ENCODE results near the gene FAM110D. TPM values are rescaled to one million over a fixed set of nuclear protein-coding genes. Genes with fewer than 3 reads are reported as not detected.

Gene FAM110D
- total and polyA plus RNA-seq, 7 experiments from 2014 or later, result not detected

DNA sequence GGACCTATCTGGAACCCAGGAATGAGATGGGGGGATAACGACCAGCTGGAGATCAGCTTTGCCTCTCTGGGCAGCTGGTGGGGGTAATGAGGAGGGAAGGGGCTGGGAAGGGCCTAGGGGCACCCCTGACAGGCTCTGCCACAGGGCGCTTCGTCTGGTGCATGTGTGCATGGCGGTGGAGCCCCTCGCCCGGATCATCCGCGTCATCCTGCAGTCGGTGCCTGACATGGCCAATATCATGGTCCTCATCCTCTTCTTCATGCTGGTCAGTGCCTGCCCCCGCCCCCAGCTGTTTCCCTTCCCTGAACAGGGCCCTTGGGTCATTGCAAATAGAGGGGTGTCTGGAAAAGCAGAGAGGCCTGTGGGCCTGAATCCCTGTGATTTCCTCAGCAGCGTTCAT is 38.9 kb downstream of the FAM110D start:
- ChIA-PET CTCF (no interaction called here), POLR2A (no interaction called here)
- no peaks in the 10 kb centered on the region for H3K9me3 Mint-ChIP-seq
- peaks cover 0 to 7% (median 0%) of the 10 kb centered on the region in 5 donors for H3K27me3 Mint-ChIP-seq
- DNase-seq (no peak), ATAC-seq (no peak)
- no peak overlapping the region for H3K4me3 Mint-ChIP-seq
- H3K36me3 ChIP-seq (ENCODE audit: control insufficient read depth in 2 of 3, insufficient read depth in 3 of 3, low read length in 3 of 3), result no peaks in the 10 kb centered on the region
- H3K36me3 Mint-ChIP-seq, result no peaks in the 10 kb centered on the region
- intact Hi-C loops (cut with micrococcal nuclease), result no loop called here
- no peak overlapping the region for H3K27ac ChIP-seq (ENCODE audit: low read depth, low read length)
- no peaks in the 10 kb centered on the region for H3K27me3 ChIP-seq (ENCODE audit: control insufficient read depth in 2 of 2, insufficient read depth in 2 of 2, low read length in 2 of 2)
- H3K4me1 Mint-ChIP-seq, result peaks cover 19 to 47% (median 38%) of the 10 kb centered on the region in 7 donors
- H3K4me1 ChIP-seq (ENCODE audit: control insufficient read depth in 2 of 2, insufficient read depth in 2 of 2, low read length in 2 of 2), result peaks cover 8 to 21% of the 10 kb centered on the region in 2 donors
- peak overlapping the region in 3 of 9 donors; percentile 20 to 98 (median 42) for H3K27ac Mint-ChIP-seq
- H3K4me3 ChIP-seq (ENCODE audit: low read length), result no peak overlapping the region
- H3K9me3 ChIP-seq (ENCODE audit: control insufficient read depth in 2 of 3, low read length in 3 of 3), result no peaks in the 10 kb centered on the region

DNA sequence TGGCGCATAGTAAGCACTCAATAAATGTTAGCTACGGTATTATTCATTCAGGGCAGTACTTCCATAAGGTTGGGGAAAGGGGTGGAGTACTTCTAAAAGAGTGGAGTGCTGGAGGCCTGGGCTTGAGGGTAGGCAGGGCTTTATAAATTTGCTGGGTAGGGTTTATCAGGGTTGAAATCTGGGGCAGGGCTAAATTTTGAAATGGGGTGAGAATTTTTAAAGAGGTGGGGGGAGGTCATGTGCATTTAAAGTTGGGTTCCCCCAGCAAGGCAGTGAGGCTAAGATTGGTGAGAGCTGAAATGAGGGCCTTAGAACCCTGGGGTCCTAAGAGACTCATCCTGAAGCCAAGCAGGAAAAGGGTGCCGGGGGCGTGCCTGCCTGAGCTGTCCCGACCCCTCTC is 41.5 kb downstream of the FAM110D start:
- Histone ChIP-seq H3K4me1 (ENCODE audit: control insufficient read depth in 2 of 2, insufficient read depth in 2 of 2, low read length in 2 of 2) (peaks cover 8 to 28% of the 10 kb centered on the region in 2 donors), H3K36me3 (ENCODE audit: control insufficient read depth in 2 of 3, insufficient read depth in 3 of 3, low read length in 3 of 3) (no peaks in the 10 kb centered on the region), H3K27ac (ENCODE audit: low read depth, low read length) (no peak overlapping the region), H3K27me3 (ENCODE audit: control insufficient read depth in 2 of 2, insufficient read depth in 2 of 2, low read length in 2 of 2) (no peaks in the 10 kb centered on the region), H3K4me3 (ENCODE audit: low read length) (no peak overlapping the region), H3K9me3 (ENCODE audit: control insufficient read depth in 2 of 3, low read length in 3 of 3) (no peaks in the 10 kb centered on the region)
- Mint-ChIP-seq H3K4me3 (peak overlapping the region in 1 of 10 donors; percentile 90), H3K27ac (peak overlapping the region; percentile 28 to 98 (median 91)), H3K9me3 (no peaks in the 10 kb centered on the region), H3K27me3 (peaks cover 0 to 5% (median 0%) of the 10 kb centered on the region in 5 donors), H3K4me1 (peaks cover 21 to 50% (median 39%) of the 10 kb centered on the region in 7 donors), H3K36me3 (no peaks in the 10 kb centered on the region)
- ChIA-PET POLR2A (no interaction called here), CTCF (no interaction called here)
- intact Hi-C loops (cut with micrococcal nuclease), result no loop called here
- DNase-seq, result no peak
- ATAC-seq, result no peak

DNA sequence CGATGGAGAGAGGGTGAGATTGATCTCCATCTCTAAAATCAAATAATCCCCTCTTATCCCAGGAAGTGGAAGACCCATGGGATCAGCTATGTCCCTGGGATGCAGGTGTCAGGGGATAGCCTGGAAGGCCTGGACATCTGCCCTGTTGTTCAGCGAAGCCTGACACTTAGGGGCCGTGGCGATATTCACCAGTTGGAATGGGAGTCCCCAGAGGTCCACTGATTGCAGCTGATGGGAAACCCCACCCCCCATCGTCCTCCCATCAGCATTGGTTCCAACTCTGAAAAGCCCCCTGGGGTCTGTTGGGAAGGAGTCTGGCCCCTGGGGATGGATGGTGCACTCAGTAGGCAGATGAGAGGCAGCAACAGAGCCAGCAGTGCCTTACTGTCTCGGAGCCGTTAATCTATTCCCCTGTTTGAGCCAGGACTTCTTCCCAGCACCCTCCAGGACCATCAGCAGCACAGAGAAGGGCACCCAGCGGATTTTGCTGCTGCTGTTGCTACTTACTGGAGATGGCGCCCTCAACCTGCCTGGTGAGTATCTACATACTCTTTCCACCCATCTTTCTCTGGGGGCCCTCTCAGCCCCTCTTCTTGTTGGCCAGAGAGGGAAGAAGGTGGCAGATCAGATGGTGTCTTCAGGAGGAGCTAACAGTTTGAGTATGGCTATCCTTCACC is 44.9 kb downstream of the FAM110D start:
- peaks cover 0 to 2% (median 0%) of the 10 kb centered on the region in 5 donors for H3K27me3 Mint-ChIP-seq
- no peak for DNase-seq
- Histone ChIP-seq H3K4me3 (ENCODE audit: low read length) (no peak overlapping the region), H3K4me1 (ENCODE audit: control insufficient read depth in 2 of 2, insufficient read depth in 2 of 2, low read length in 2 of 2) (peaks cover 8 to 28% of the 10 kb centered on the region in 2 donors), H3K27ac (ENCODE audit: low read depth, low read length) (no peak overlapping the region), H3K27me3 (ENCODE audit: control insufficient read depth in 2 of 2, insufficient read depth in 2 of 2, low read length in 2 of 2) (no peaks in the 10 kb centered on the region), H3K36me3 (ENCODE audit: control insufficient read depth in 2 of 3, insufficient read depth in 3 of 3, low read length in 3 of 3) (no peaks in the 10 kb centered on the region), H3K9me3 (ENCODE audit: control insufficient read depth in 2 of 3, low read length in 3 of 3) (no peaks in the 10 kb centered on the region)
- ChIA-PET CTCF (interaction anchor here (0.6 kb wide), 1 partner anchor 62 kb away, joined by 3 read pairs; no protein-coding TSS in a partner anchor), POLR2A (no interaction called here)
- H3K4me1 Mint-ChIP-seq, result peaks cover 21 to 54% (median 39%) of the 10 kb centered on the region in 7 donors
- no peaks in the 10 kb centered on the region for H3K36me3 Mint-ChIP-seq
- peak overlapping the region in 7 of 9 donors; percentile 75 to 98 (median 89) for H3K27ac Mint-ChIP-seq
- no peak for ATAC-seq
- H3K9me3 Mint-ChIP-seq, result no peaks in the 10 kb centered on the region
- H3K4me3 Mint-ChIP-seq, result peak overlapping the region in 1 of 10 donors; percentile 90
- intact Hi-C loops (cut with micrococcal nuclease), result loop anchor here in 1 of 2 donors (2.0 kb wide), 1 partner anchor 31 kb away; the partner anchor contains the start of gene CEP85

DNA sequence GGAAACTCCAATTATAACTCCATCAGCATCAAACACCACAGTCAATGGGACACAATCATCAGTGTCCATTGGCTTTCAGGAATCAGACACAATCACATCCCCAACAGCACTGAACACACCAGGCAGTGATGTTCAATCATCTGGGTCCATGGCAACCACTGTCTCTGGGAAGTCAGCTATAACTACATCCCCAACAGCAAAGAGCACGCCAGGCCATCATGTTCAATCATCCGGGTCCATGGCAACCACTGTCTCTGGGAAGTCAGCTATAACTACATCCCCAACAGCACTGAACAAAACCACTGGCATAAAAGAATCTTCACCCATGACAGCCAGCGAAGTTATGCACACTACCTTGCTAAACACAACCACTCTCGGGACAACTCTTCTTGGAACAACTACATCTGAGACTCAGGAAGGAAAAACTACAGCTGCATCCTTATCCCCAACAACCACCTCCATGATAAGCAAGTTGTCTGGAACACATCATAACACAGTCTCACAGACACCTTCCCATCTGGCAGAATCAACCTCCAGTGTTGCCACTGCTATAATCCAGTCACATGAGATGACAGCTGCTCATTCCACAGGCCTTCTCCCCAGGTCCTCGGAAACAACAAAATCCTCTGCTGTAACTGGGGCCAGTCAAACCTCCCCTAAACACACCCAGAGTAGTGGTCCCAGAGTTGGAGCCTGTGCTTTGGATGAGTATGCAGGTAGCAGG is 51.4 kb downstream of the FAM110D start:
- H3K36me3 Mint-ChIP-seq, result no peaks in the 10 kb centered on the region
- intact Hi-C loops (cut with micrococcal nuclease), result no loop called here
- H3K36me3 ChIP-seq (ENCODE audit: control insufficient read depth in 2 of 3, insufficient read depth in 3 of 3, low read length in 3 of 3), result no peaks in the 10 kb centered on the region
- no peak overlapping the region for H3K4me3 ChIP-seq (ENCODE audit: low read length)
- H3K4me1 Mint-ChIP-seq, result peaks cover 0 to 4% (median 0%) of the 10 kb centered on the region in 7 donors
- peaks cover 0 to 21% (median 0%) of the 10 kb centered on the region in 5 donors for H3K27me3 Mint-ChIP-seq
- CTCF ChIA-PET, result interaction anchor here (0.7 to 0.8 kb wide), 3 partner anchors 23 to 329 kb away, joined by 3 to 8 read pairs (median 3); no protein-coding TSS in a partner anchor
- H3K9me3 Mint-ChIP-seq, result no peaks in the 10 kb centered on the region
- DNase-seq (no peak), ATAC-seq (no peak)
- POLR2A ChIA-PET, result interaction anchor here (1.4 kb wide), 1 partner anchor 8 kb away, joined by 3 read pairs; no protein-coding TSS in a partner anchor
- no peak overlapping the region for H3K27ac ChIP-seq (ENCODE audit: low read depth, low read length)
- H3K9me3 ChIP-seq (ENCODE audit: control insufficient read depth in 2 of 3, low read length in 3 of 3), result no peaks in the 10 kb centered on the region
- H3K27ac Mint-ChIP-seq, result no peak overlapping the region
- H3K27me3 ChIP-seq (ENCODE audit: control insufficient read depth in 2 of 2, insufficient read depth in 2 of 2, low read length in 2 of 2), result no peaks in the 10 kb centered on the region
- H3K4me3 Mint-ChIP-seq, result no peak overlapping the region
- H3K4me1 ChIP-seq (ENCODE audit: control insufficient read depth in 2 of 2, insufficient read depth in 2 of 2, low read length in 2 of 2), result no peaks in the 10 kb centered on the region

DNA sequence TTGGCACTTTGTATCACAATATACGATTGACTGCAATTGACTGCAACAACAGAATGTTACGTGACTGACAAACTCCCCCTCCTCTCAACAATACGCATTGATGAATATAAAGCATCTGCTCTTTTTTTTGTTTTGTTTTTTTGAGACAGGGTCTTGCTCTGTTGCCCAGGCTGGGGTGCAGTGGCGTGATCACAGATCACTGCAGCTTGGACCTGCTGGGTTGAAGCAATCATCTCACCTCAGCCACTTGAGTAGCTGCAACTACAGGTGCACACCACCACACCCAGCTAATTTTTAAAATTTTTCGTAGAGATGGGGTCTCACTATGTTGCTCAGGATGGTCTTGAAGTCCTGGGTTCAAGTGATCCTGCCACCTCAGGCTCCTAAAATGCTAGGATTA is 53.8 kb downstream of the FAM110D start:
- ATAC-seq (no peak), DNase-seq (no peak)
- CTCF ChIA-PET, result no interaction called here
- H3K4me3 Mint-ChIP-seq, result no peak overlapping the region
- H3K36me3 Mint-ChIP-seq, result no peaks in the 10 kb centered on the region
- Histone ChIP-seq H3K36me3 (ENCODE audit: control insufficient read depth in 2 of 3, insufficient read depth in 3 of 3, low read length in 3 of 3) (no peaks in the 10 kb centered on the region), H3K27ac (ENCODE audit: low read depth, low read length) (no peak overlapping the region), H3K27me3 (ENCODE audit: control insufficient read depth in 2 of 2, insufficient read depth in 2 of 2, low read length in 2 of 2) (no peaks in the 10 kb centered on the region), H3K4me3 (ENCODE audit: low read length) (no peak overlapping the region), H3K4me1 (ENCODE audit: control insufficient read depth in 2 of 2, insufficient read depth in 2 of 2, low read length in 2 of 2) (no peaks in the 10 kb centered on the region), H3K9me3 (ENCODE audit: control insufficient read depth in 2 of 3, low read length in 3 of 3) (no peaks in the 10 kb centered on the region)
- no peaks in the 10 kb centered on the region for H3K4me1 Mint-ChIP-seq
- POLR2A ChIA-PET, result interaction anchor here (1.2 kb wide), 1 partner anchor 109 kb away, joined by 3 read pairs; no protein-coding TSS in a partner anchor
- H3K27ac Mint-ChIP-seq, result no peak overlapping the region
- peaks cover 0 to 25% (median 0%) of the 10 kb centered on the region in 5 donors for H3K27me3 Mint-ChIP-seq
- intact Hi-C loops (cut with micrococcal nuclease), result no loop called here
- H3K9me3 Mint-ChIP-seq, result no peaks in the 10 kb centered on the region

DNA sequence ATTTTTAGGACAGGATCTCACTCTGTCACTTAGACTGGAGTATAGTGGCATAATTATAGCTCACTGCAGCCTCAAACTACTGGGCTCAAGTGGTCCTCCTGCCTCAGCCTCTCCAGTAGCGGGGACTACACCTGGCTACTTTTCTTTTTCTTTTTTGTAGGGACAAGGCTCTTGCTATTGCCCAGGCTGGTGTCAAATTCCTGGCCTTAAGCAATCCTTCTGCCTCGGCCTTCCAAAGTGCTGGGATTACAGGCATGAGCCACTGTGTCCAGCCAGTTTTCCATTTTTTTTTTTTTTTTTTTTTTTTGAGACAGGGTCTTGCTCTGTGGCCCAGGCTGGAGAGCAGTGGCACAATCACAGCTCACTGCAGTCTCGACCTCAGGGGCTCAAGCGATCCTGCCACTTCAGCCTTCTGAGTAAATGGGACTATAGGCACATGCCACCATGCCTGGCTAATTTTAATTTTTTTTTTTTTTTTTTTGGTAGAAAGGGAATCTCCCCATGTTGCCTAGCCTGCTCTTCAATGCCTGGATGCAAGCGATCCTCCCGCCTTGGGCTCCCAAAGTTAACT is 54.5 kb downstream of the FAM110D start:
- Mint-ChIP-seq H3K4me1 (no peaks in the 10 kb centered on the region), H3K27me3 (peaks cover 0 to 25% (median 0%) of the 10 kb centered on the region in 5 donors), H3K27ac (no peak overlapping the region), H3K36me3 (no peaks in the 10 kb centered on the region), H3K9me3 (no peaks in the 10 kb centered on the region), H3K4me3 (no peak overlapping the region)
- H3K9me3 ChIP-seq (ENCODE audit: control insufficient read depth in 2 of 3, low read length in 3 of 3), result no peaks in the 10 kb centered on the region
- no peak for ATAC-seq
- no peaks in the 10 kb centered on the region for H3K36me3 ChIP-seq (ENCODE audit: control insufficient read depth in 2 of 3, insufficient read depth in 3 of 3, low read length in 3 of 3)
- no peak for DNase-seq
- no peak overlapping the region for H3K27ac ChIP-seq (ENCODE audit: low read depth, low read length)
- intact Hi-C loops (cut with micrococcal nuclease), result no loop called here
- no peak overlapping the region for H3K4me3 ChIP-seq (ENCODE audit: low read length)
- ChIA-PET POLR2A (interaction anchor here (1.2 kb wide), 1 partner anchor 108 kb away, joined by 3 read pairs; no protein-coding TSS in a partner anchor), CTCF (no interaction called here)
- H3K27me3 ChIP-seq (ENCODE audit: control insufficient read depth in 2 of 2, insufficient read depth in 2 of 2, low read length in 2 of 2), result no peaks in the 10 kb centered on the region
- H3K4me1 ChIP-seq (ENCODE audit: control insufficient read depth in 2 of 2, insufficient read depth in 2 of 2, low read length in 2 of 2), result no peaks in the 10 kb centered on the region
